PC-9 (cell line): ENCODE results near the gene RPS3. TPM values are rescaled to one million over a fixed set of nuclear protein-coding genes. Genes with fewer than 3 reads are reported as not detected.

Source experiments
- BruUV-seq: library from RNA; stranded (reverse); fragments of 400-500 nt; replicated peaks from 2 replicates; lab custom pipeline; 2021; lab: Mats Ljungman, UMichigan
- CTCF ChIA-PET: fragments of 300-600 bp; sonication (Branson Sonifier 250); formaldehyde crosslinking; loops from one replicate; lab custom pipeline; 2022; ENCODE audit warnings: antibody characterized with exemption; lab: Charles Lee
- POLR2A ChIA-PET: fragments of 300-600 bp; sonication (Branson Sonifier 250); formaldehyde crosslinking; loops from one replicate; lab custom pipeline; 2022; ENCODE audit warnings: antibody characterized with exemption; ENCODE audit not compliant: unreplicated experiment; lab: Charles Lee
- DNase-seq, 2 experiments: peaks; one replicate each; pipeline versions ENCODE4 v3.0.0 to v3.0.0-alpha.2; 2015 to 2022; ENCODE audit warnings: mixed read lengths in 1 of 2
- H2AFZ ChIP-seq: fragments of 200-600 bp; sonication (generic); 2 replicates; pipeline ENCODE4 v1.8.1; 2017; ENCODE audit warnings: antibody characterized with exemption
- H3F3A ChIP-seq: fragments of 200-600 bp; sonication (generic); 2 replicates; pipeline ENCODE4 v1.8.1; 2017; ENCODE audit warnings: antibody characterized with exemption, mild to moderate bottlenecking, low read depth; ENCODE audit not compliant: insufficient read depth
- H3K27ac ChIP-seq: fragments of 200-600 bp; sonication (generic); 2 replicates; pipeline ENCODE4 v1.6.1; 2016; ENCODE audit warnings: mixed run types
- H3K27me3 ChIP-seq: fragments of 200-600 bp; sonication (generic); 2 replicates; pipeline ENCODE4 v1.6.1; 2016; ENCODE audit warnings: low read depth, mixed run types; ENCODE audit not compliant: insufficient read depth
- H3K36me3 ChIP-seq: fragments of 200-600 bp; sonication (generic); 2 replicates; pipeline ENCODE4 v1.6.1; 2016; ENCODE audit warnings: low read depth, mixed run types
- H3K4me1 ChIP-seq: fragments of 200-600 bp; sonication (generic); replicated peaks from 2 replicates; pipeline ENCODE4 v1.6.1; 2016; ENCODE audit warnings: mixed run types; ENCODE audit not compliant: insufficient read depth
- H3K4me2 ChIP-seq: fragments of 200-600 bp; sonication (generic); 2 replicates; pipeline ENCODE4 v1.6.1; 2017; ENCODE audit warnings: mixed run types
- H3K4me3 ChIP-seq: fragments of 200-600 bp; sonication (generic); 2 replicates; pipeline ENCODE4 v1.6.1; 2016; ENCODE audit warnings: mixed run types
- H3K79me2 ChIP-seq: fragments of 200-600 bp; sonication (generic); 2 replicates; pipeline ENCODE4 v1.6.1; 2017; ENCODE audit warnings: low read depth, mixed run types
- H3K9me2 ChIP-seq: fragments of 200-600 bp; sonication (generic); 2 replicates; pipeline ENCODE4 v1.8.1; 2017; ENCODE audit warnings: mild to moderate bottlenecking; ENCODE audit not compliant: insufficient read depth
- H3K9me3 ChIP-seq: fragments of 200-600 bp; sonication (generic); 2 replicates; pipeline ENCODE4 v1.8.1; 2016; ENCODE audit warnings: low read depth; ENCODE audit not compliant: insufficient read depth
- H4K20me1 ChIP-seq: fragments of 200-600 bp; sonication (generic); 2 replicates; pipeline ENCODE4 v1.8.1; 2017; ENCODE audit not compliant: insufficient read depth
- CTCF ChIP-seq: fragments of 200-600 bp; sonication (generic); conservative IDR thresholded peaks from 2 replicates; pipeline ENCODE4 v1.6.1; 2017; ENCODE audit warnings: mixed run types, antibody characterized with exemption, mild to moderate bottlenecking, moderate library complexity
- EZH2 ChIP-seq: fragments of 200-600 bp; sonication (generic); IDR thresholded peaks from 2 replicates; pipeline ENCODE4 v1.8.0; 2017; ENCODE audit warnings: antibody characterized with exemption, low read depth
- intact Hi-C: fragments of 100-400 bp; cut with micrococcal nuclease; formaldehyde crosslinking; loops from one replicate; pipeline ENCODE4 v1.10.0; 2022; ENCODE audit not compliant: unreplicated experiment
- total RNA-seq: library from RNA; stranded (reverse); gene quantifications from 2 replicates; pipeline ENCODE4 v1.2.3, GENCODE V29; 2021

The RPS3 gene
- total RNA-seq, 1 experiment from 2014 or later, result 4,011 TPM

GRCh38 chr11:75447415-75447814, 48.1 kb downstream of the RPS3 start:
- intact Hi-C loops, result no loop called here
- H3K9me3 ChIP-seq, result no peaks in the 10 kb centered on the region
- ChIA-PET POLR2A (no interaction called here), CTCF (no interaction called here)
- no peak overlapping the region for H2AFZ ChIP-seq
- no peak overlapping the region for H3K4me3 ChIP-seq
- no peaks in the 10 kb centered on the region for H4K20me1 ChIP-seq
- H3K4me1 ChIP-seq, result no peaks in the 10 kb centered on the region
- no peaks in the 10 kb centered on the region for H3K36me3 ChIP-seq
- no peaks in the 10 kb centered on the region for H3K9me2 ChIP-seq
- DNase-seq, result no peak
- no peak overlapping the region for H3K4me2 ChIP-seq
- no peaks in the 10 kb centered on the region for H3F3A ChIP-seq
- no peaks in the 10 kb centered on the region for H3K79me2 ChIP-seq
- peaks cover 3% of the 10 kb centered on the region; the same call in 1 of the 2 replicates for H3K27me3 ChIP-seq
- H3K27ac ChIP-seq, result no peak overlapping the region
- no TSS peak for BruUV-seq
- TF ChIP-seq CTCF, result no peak
- no peak for TF ChIP-seq EZH2

- 0 out of 2 replicates have a peak, but pooled peaks cover 8% of the 10 kb centered on the region for H3K27me3 ChIP-seq
- no peak overlapping the region for H3K4me2 ChIP-seq
- H3K79me2 ChIP-seq, result no peaks in the 10 kb centered on the region
- no peaks in the 10 kb centered on the region for H3K9me3 ChIP-seq
- TF ChIP-seq EZH2 (no peak), CTCF (no peak)
- no peaks in the 10 kb centered on the region for H3F3A ChIP-seq
- intact Hi-C loops, result no loop called here
- no peaks in the 10 kb centered on the region for H3K36me3 ChIP-seq
- POLR2A ChIA-PET, result no interaction called here
- H3K9me2 ChIP-seq, result no peaks in the 10 kb centered on the region
- H3K27ac ChIP-seq, result no peak overlapping the region
- DNase-seq, result no peak
- no peak overlapping the region for H2AFZ ChIP-seq
- H3K4me1 ChIP-seq, result no peaks in the 10 kb centered on the region
- no peak overlapping the region for H3K4me3 ChIP-seq
- CTCF ChIA-PET, result no interaction called here
- BruUV-seq, result no TSS peak
- no peaks in the 10 kb centered on the region for H4K20me1 ChIP-seq
Observed at GRCh38 chr11:75449271-75449670, 50.0 kb downstream of the RPS3 start.

GRCh38 chr11:75449776-75450175, 50.5 kb downstream of the RPS3 start:
- intact Hi-C loops, result no loop called here
- Histone ChIP-seq H3F3A (no peaks in the 10 kb centered on the region), H2AFZ (no peak overlapping the region), H3K36me3 (no peaks in the 10 kb centered on the region), H3K79me2 (no peaks in the 10 kb centered on the region), H3K4me2 (no peak overlapping the region), H3K27me3 (0 out of 2 replicates have a peak, but pooled peaks cover 8% of the 10 kb centered on the region), H3K9me3 (no peaks in the 10 kb centered on the region), H3K9me2 (no peaks in the 10 kb centered on the region), H3K4me3 (no peak overlapping the region), H4K20me1 (no peaks in the 10 kb centered on the region), H3K4me1 (no peaks in the 10 kb centered on the region), H3K27ac (no peak overlapping the region)
- TF ChIP-seq CTCF (no peak), EZH2 (no peak)
- no TSS peak for BruUV-seq
- DNase-seq, result no peak
- ChIA-PET CTCF (no interaction called here), POLR2A (no interaction called here)
